ENCODE results near the gene LRP2. TPM values are rescaled to one million over a fixed set of nuclear protein-coding genes. Genes with fewer than 3 reads are reported as not detected.

LRP2 gene
- total RNA-seq, 4 donors from 2014 or later: 0.05 to 0.23 TPM; not detected in 2

GRCh38 chr2:169345486-169346437 lies 16.6 kb downstream of the LRP2 start:
- TF ChIP-seq CTCF (IDR thresholded peaks at IDR 0.05) (no peak), POLR2A (IDR thresholded peaks at IDR 0.05) (no peak)
- no peak overlapping the region for H3K4me3 ChIP-seq (ENCODE audit: low read depth, poor library complexity, severe bottlenecking)
- WGBS, 2 donors: 64 to 66% methylated on average over 7 of the region's 7 CpGs
- no peak for DNase-seq (ENCODE audit: low spot score in 2 of 2)
- intact Hi-C loops (cut with DNase I; ENCODE audit: low total_unique reads): no loop called here

GRCh38 chr2:169344736-169345485 lies 17.4 kb downstream of the LRP2 start:
- TF ChIP-seq POLR2A (IDR thresholded peaks at IDR 0.05) (no peak), CTCF (IDR thresholded peaks at IDR 0.05) (no peak)
- no peak overlapping the region for H3K4me3 ChIP-seq (ENCODE audit: low read depth, poor library complexity, severe bottlenecking)
- DNase-seq (ENCODE audit: low spot score in 2 of 2): no peak
- intact Hi-C loops (cut with DNase I; ENCODE audit: low total_unique reads): no loop called here
- 55 to 56% methylated on average over 5 of the region's 5 CpGs for WGBS, 2 donors

- H3K4me3 ChIP-seq (ENCODE audit: low read depth, poor library complexity, severe bottlenecking): no peak overlapping the region
- intact Hi-C loops (cut with DNase I; ENCODE audit: low total_unique reads): no loop called here
- no peak for TF ChIP-seq CTCF (IDR thresholded peaks at IDR 0.05)
- no peak for TF ChIP-seq POLR2A (IDR thresholded peaks at IDR 0.05)
- no peak for DNase-seq (ENCODE audit: low spot score in 2 of 2)
Measured at GRCh38 chr2:169343202-169343601, 19.1 kb downstream of the LRP2 start.

- 70 to 77% methylated on average over 2 of the region's 2 CpGs for WGBS, 2 donors
- intact Hi-C loops (cut with DNase I; ENCODE audit: low total_unique reads): no loop called here
Measured at GRCh38 chr2:169339657-169340056, 22.7 kb downstream of the LRP2 start.

GRCh38 chr2:169336695-169337094 lies 25.6 kb downstream of the LRP2 start:
- no peak overlapping the region for H3K4me3 ChIP-seq (ENCODE audit: low read depth, poor library complexity, severe bottlenecking)
- DNase-seq (ENCODE audit: low spot score in 2 of 2): no peak
- 64 to 69% methylated on average over 5 of the region's 5 CpGs for WGBS, 2 donors
- intact Hi-C loops (cut with DNase I; ENCODE audit: low total_unique reads): no loop called here
- TF ChIP-seq POLR2A (IDR thresholded peaks at IDR 0.05): no peak
- TF ChIP-seq CTCF (IDR thresholded peaks at IDR 0.05): no peak

More at GRCh38 chr2:169339657-169340056, 22.7 kb downstream of the LRP2 start:
- no peak for DNase-seq (ENCODE audit: low spot score in 2 of 2)
- TF ChIP-seq POLR2A (IDR thresholded peaks at IDR 0.05) (no peak), CTCF (IDR thresholded peaks at IDR 0.05) (no peak)
- no peak overlapping the region for H3K4me3 ChIP-seq (ENCODE audit: low read depth, poor library complexity, severe bottlenecking)

Data from lower leg skin (tissue), 4 donors.